Natural killer cell (primary cell): ENCODE results near the gene ACSS3. TPM values are rescaled to one million over a fixed set of nuclear protein-coding genes. Genes with fewer than 3 reads are reported as not detected.
"Not testable (repeated sequence)": the region's sequence is repeated elsewhere in the genome, so short reads cannot be mapped to it uniquely, and the experiment has no call there.

Experiments
- ATAC-seq, 3 donors: fragments of 150-1000 bp in 2 of 3; fragments of 200-7000 bp in 1 of 3; cut with Tn5 transposase; 1 replicate in 1 of 3; 2 replicates in 2 of 3; pipeline ENCODE4 v1.10.0; 2021; ENCODE audit warnings: mild to moderate bottlenecking in 2 of 3, moderate library complexity in 2 of 3
- DNase-seq, 2 donors: peaks; one replicate each; pipeline versions ENCODE4 v3.0.0 to v3.0.0-alpha.2; 2013 to 2021; ENCODE audit warnings: mixed read lengths in 1 of 2
- H3K27ac ChIP-seq: one replicate; pipeline ENCODE4 v1.5.1; 2013; ENCODE audit warnings: mild to moderate bottlenecking, low read length
- H3K27me3 ChIP-seq: one replicate; pipeline ENCODE4 v1.6.1; 2013; ENCODE audit warnings: low read length; ENCODE audit not compliant: control insufficient read depth, insufficient read depth
- H3K36me3 ChIP-seq: one replicate; pipeline ENCODE4 v1.6.1; 2013; ENCODE audit warnings: low read length; ENCODE audit not compliant: control insufficient read depth, insufficient read depth
- H3K4me1 ChIP-seq: one replicate; pipeline ENCODE4 v1.6.1; 2013; ENCODE audit warnings: low read length; ENCODE audit not compliant: control insufficient read depth, insufficient read depth
- H3K4me3 ChIP-seq: one replicate; pipeline ENCODE4 v1.5.1; 2013; ENCODE audit warnings: low read length
- H3K9me3 ChIP-seq: one replicate; pipeline ENCODE4 v1.6.1; 2013; ENCODE audit warnings: low read length; ENCODE audit not compliant: control insufficient read depth, insufficient read depth
- H3K27ac Mint-ChIP-seq, 2 donors: one replicate each; pipeline ENCODE4 v1.8.0; 2022; ENCODE audit warnings: mild to moderate bottlenecking in 2 of 2, mixed read lengths in 2 of 2, moderate library complexity in 1 of 2
- H3K27me3 Mint-ChIP-seq, 2 donors: one replicate each; pipeline ENCODE4 v1.8.0; 2022; ENCODE audit warnings: low read depth in 2 of 2, mixed read lengths in 2 of 2
- H3K36me3 Mint-ChIP-seq: one replicate; pipeline ENCODE4 v1.8.0; 2022; ENCODE audit warnings: mixed read lengths
- H3K4me1 Mint-ChIP-seq, 2 donors: one replicate each; pipeline ENCODE4 v1.8.0; 2022; ENCODE audit warnings: mixed read lengths in 2 of 2
- H3K4me3 Mint-ChIP-seq: one replicate; pipeline ENCODE4 v1.8.0; 2022; ENCODE audit warnings: mild to moderate bottlenecking, moderate library complexity, mixed read lengths
- H3K9me3 Mint-ChIP-seq, 2 donors: one replicate each; pipeline ENCODE4 v1.8.0; 2022; ENCODE audit warnings: mixed read lengths in 2 of 2
- WGBS: methylation state at CpG from one replicate; pipeline ENCODE4 v1.1.7; 2013; ENCODE audit warnings: missing lambda C conversion rate; ENCODE audit not compliant: insufficient coverage; 5-methylcytosine and 5-hydroxymethylcytosine counted together
- intact Hi-C: fragments of 100-400 bp; cut with micrococcal nuclease; formaldehyde crosslinking; loops from one replicate; pipeline ENCODE4 v1.14.2; 2022
- total RNA-seq, 4 donors: library from RNA; stranded (reverse); fragments of 120-200 nt in 1 of 4; gene quantifications; one replicate each; pipeline versions ENCODE4 v1.2.3 to v1.2.4, GENCODE V29; 2013 to 2022
- TF ChIP-seq, protein P1 (sequence below): fragments of 200-600 bp; IDR thresholded peaks from one replicate; pipeline ENCODE4 v1.8.0; 2022; ENCODE audit warnings: antibody characterized with exemption

The ACSS3 gene
- total RNA-seq, 3 donors from 2014 or later (not counting 1 experiment from before 2014, with no cell fraction given): 2.9 TPM; not detected in 2

- Histone ChIP-seq H3K9me3 (no peaks in the 10 kb centered on the region), H3K4me3 (no peak overlapping the region), H3K4me1 (no peaks in the 10 kb centered on the region), H3K36me3 (no peaks in the 10 kb centered on the region), H3K27me3 (no peaks in the 10 kb centered on the region), H3K27ac (no peak overlapping the region)
- Mint-ChIP-seq H3K36me3 (no peaks in the 10 kb centered on the region), H3K4me1 (no peaks in the 10 kb centered on the region), H3K27me3 (no peaks in the 10 kb centered on the region), H3K4me3 (no peak overlapping the region), H3K9me3 (peaks cover 16 to 21% of the 10 kb centered on the region in 2 donors), H3K27ac (no peak overlapping the region)
- ATAC-seq (no peak), DNase-seq (no peak)
- WGBS: 96% methylated on average over 1 of the region's 1 CpG
- TF ChIP-seq, protein P1, sequence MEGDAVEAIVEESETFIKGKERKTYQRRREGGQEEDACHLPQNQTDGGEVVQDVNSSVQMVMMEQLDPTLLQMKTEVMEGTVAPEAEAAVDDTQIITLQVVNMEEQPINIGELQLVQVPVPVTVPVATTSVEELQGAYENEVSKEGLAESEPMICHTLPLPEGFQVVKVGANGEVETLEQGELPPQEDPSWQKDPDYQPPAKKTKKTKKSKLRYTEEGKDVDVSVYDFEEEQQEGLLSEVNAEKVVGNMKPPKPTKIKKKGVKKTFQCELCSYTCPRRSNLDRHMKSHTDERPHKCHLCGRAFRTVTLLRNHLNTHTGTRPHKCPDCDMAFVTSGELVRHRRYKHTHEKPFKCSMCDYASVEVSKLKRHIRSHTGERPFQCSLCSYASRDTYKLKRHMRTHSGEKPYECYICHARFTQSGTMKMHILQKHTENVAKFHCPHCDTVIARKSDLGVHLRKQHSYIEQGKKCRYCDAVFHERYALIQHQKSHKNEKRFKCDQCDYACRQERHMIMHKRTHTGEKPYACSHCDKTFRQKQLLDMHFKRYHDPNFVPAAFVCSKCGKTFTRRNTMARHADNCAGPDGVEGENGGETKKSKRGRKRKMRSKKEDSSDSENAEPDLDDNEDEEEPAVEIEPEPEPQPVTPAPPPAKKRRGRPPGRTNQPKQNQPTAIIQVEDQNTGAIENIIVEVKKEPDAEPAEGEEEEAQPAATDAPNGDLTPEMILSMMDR: no peak
- intact Hi-C loops: no loop called here
Measured at GRCh38 chr12:81187686-81188085, 109.8 kb downstream of the ACSS3 start.

DNA sequence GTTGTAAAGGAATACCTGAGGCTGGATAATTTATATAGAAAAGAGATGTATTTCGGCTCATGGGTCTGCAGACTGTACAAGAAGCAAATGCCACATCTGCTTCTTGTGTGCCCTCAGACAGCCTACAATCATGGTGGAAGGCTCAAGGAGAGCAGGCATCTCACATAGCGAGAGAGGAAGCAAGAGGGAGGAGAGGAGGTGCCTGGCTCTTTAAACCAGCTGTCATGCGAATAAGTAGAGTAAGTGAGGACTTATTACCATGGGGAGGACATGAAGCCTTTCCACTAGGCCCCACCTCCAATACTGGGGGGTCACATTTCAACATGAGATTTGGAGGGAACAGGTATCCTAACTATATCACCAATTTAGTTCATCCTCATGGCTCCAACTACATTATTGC is 118.7 kb downstream of the ACSS3 start:
- no peak overlapping the region for H3K4me3 Mint-ChIP-seq
- TF ChIP-seq, protein P1: no peak
- no peak overlapping the region for H3K4me3 ChIP-seq
- no peak overlapping the region for H3K27ac Mint-ChIP-seq
- 84% methylated on average over 3 of the region's 3 CpGs for WGBS
- no peaks in the 10 kb centered on the region for H3K4me1 Mint-ChIP-seq
- ATAC-seq: no peak
- H3K9me3 Mint-ChIP-seq: peaks cover 9 to 23% of the 10 kb centered on the region in 2 donors
- intact Hi-C loops: no loop called here
- H3K27me3 Mint-ChIP-seq: no peaks in the 10 kb centered on the region
- no peak for DNase-seq
- H3K27ac ChIP-seq: no peak overlapping the region
- H3K36me3 ChIP-seq: no peaks in the 10 kb centered on the region
- no peaks in the 10 kb centered on the region for H3K27me3 ChIP-seq
- no peaks in the 10 kb centered on the region for H3K36me3 Mint-ChIP-seq
- no peaks in the 10 kb centered on the region for H3K9me3 ChIP-seq
- no peaks in the 10 kb centered on the region for H3K4me1 ChIP-seq

DNA sequence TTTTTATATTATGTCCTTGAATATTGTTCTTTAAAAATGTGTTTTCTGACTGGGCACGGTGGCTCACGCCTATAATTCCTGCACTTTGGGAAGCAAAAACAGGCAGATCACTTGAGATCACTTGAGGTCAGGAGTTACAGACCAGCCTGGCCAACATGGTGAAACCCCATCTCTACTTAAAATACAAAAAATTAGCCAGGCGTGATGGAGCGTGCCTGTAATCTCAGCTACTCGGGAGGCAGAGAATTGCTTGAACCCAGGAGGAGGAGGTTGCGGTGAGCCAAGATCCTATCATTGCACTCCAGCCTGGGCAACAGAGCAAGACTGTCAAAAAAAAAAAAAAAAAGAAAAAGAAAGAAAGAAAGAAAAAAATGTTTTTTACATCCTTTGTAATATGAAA is 122.7 kb downstream of the ACSS3 start:
- H3K36me3 Mint-ChIP-seq, H3K9me3 ChIP-seq, intact Hi-C loops, H3K4me3 Mint-ChIP-seq, DNase-seq, H3K4me1 Mint-ChIP-seq, H3K27me3 ChIP-seq, H3K27ac ChIP-seq, H3K4me3 ChIP-seq, ATAC-seq, H3K27ac Mint-ChIP-seq, H3K36me3 ChIP-seq, H3K4me1 ChIP-seq, H3K27me3 Mint-ChIP-seq: not testable (repeated sequence)
- WGBS: 89% methylated on average over 6 of the region's 6 CpGs
- peaks cover 9 to 15% of the 10 kb centered on the region in 2 donors for H3K9me3 Mint-ChIP-seq

GRCh38 chr12:81203671-81204204 is 125.9 kb downstream of the ACSS3 start:
- H3K27me3 ChIP-seq: no peaks in the 10 kb centered on the region
- TF ChIP-seq, protein P1: no peak
- intact Hi-C loops: no loop called here
- H3K4me1 ChIP-seq: no peaks in the 10 kb centered on the region
- Mint-ChIP-seq H3K36me3 (no peaks in the 10 kb centered on the region), H3K27ac (no peak overlapping the region), H3K27me3 (no peaks in the 10 kb centered on the region), H3K9me3 (peaks cover 7 to 9% of the 10 kb centered on the region in 2 donors), H3K4me1 (no peaks in the 10 kb centered on the region), H3K4me3 (no peak overlapping the region)
- ATAC-seq (no peak), DNase-seq (no peak)
- no CpG with 5 or more reads among the region's 3 CpGs for WGBS
- no peaks in the 10 kb centered on the region for H3K36me3 ChIP-seq
- H3K27ac ChIP-seq: no peak overlapping the region
- no peak overlapping the region for H3K4me3 ChIP-seq
- peaks cover 2% of the 10 kb centered on the region for H3K9me3 ChIP-seq
